ENCODE measurements around the gene ZNF200. TPM values are rescaled to one million over a fixed set of nuclear protein-coding genes. Genes with fewer than 3 reads are reported as not detected.

Gene ZNF200
- total and polyA plus RNA-seq, 4 donors = 1.8 to 5.3 (median 3.4) TPM

- H3K9ac ChIP-seq (ENCODE audit: low read depth in 1 of 2, low read length in 2 of 2) = no peak overlapping the region
- no peak overlapping the region for H3K4me3 ChIP-seq (ENCODE audit: low read depth in 1 of 3, low read length in 3 of 3)
- no peak for DNase-seq (ENCODE audit: low spot score)
- H3K36me3 ChIP-seq (ENCODE audit: control insufficient read depth in 4 of 4, insufficient read depth in 3 of 4, low read depth in 1 of 4, low read length in 3 of 4) = peaks cover 0 to 4% (median 0%) of the 10 kb centered on the region in 4 donors
- H3K9me3 ChIP-seq (ENCODE audit: control insufficient read depth in 4 of 4, low read length in 3 of 4) = peaks cover 0 to 2% (median 1%) of the 10 kb centered on the region in 4 donors
- no peaks in the 10 kb centered on the region for H3K27me3 ChIP-seq (ENCODE audit: control insufficient read depth in 4 of 4, insufficient read depth in 4 of 4, low read length in 3 of 4)
- TF ChIP-seq RAD21 (IDR thresholded peaks at IDR 0.05) (peak; percentile 52 to 67), EGR1 (IDR thresholded peaks at IDR 0.05; ENCODE audit: low read depth in 2 of 2) (no peak), CTCF (IDR thresholded peaks at IDR 0.05; ENCODE audit: low read depth, low read length, missing input control) (peak; percentile 40)
- no peak overlapping the region for H3K27ac ChIP-seq (ENCODE audit: low read depth in 1 of 2, low read length in 2 of 2)
- WGBS = 68% methylated on average over 5 of the region's 5 CpGs
- peaks cover 0 to 6% (median 4%) of the 10 kb centered on the region in 4 donors for H3K4me1 ChIP-seq (ENCODE audit: control insufficient read depth in 4 of 4, insufficient read depth in 4 of 4, low read length in 3 of 4)
These were observed 32.0 kb upstream of the ZNF200 start for GRCh38 chr16:3266873-3267537.

DNA sequence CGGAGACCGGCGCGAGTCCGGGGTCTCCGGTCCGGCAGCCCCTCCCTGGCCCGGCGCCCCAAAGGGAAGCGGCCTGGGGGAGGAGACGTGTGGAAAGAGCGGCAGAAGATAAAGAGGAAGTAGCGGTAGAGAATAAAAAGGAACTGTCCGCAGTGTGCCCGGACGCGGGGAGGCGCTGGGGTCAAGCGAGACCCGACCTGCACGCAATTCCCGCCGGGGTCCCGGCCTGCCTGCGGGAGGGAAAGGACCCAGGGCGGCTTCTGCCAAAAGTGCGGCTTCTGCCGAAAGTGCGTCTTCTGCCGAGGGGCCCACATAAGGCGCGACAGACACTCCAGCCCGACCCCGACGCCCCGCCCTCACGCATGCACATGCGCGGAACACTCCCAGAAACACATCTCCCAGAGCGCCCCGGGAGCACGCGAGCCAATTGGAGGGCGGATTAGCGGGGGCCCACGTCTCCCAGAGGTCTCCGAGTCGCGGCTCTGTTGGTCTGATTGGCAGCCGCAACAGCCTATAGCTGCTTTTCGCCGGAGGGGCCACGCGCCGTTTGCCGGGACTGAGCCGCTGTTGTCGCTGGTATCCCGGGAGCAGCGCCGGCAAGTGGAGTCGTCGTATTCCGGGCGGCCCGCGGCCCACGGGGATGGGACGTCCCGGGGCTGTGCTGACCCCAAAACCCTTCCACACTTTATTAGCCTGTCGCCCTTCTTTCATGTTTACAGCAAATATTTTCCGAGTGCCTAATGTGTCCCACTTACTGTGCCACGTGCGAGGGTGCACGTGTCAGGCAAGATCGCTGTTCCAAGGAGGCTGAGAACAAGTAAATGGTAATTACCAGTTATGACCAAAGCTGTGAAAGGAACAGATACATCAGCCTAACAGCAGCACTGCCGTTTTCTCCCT, 29.4 kb upstream of the ZNF200 start:
- Histone ChIP-seq H3K27me3 (ENCODE audit: control insufficient read depth in 4 of 4, insufficient read depth in 4 of 4, low read length in 3 of 4) (no peaks in the 10 kb centered on the region), H3K9me3 (ENCODE audit: control insufficient read depth in 4 of 4, low read length in 3 of 4) (peaks cover 0 to 2% (median 1%) of the 10 kb centered on the region in 4 donors), H3K4me1 (ENCODE audit: control insufficient read depth in 4 of 4, insufficient read depth in 4 of 4, low read length in 3 of 4) (peaks cover 0 to 6% (median 4%) of the 10 kb centered on the region in 4 donors), H3K4me3 (ENCODE audit: low read depth in 1 of 3, low read length in 3 of 3) (peak overlapping the region; percentile 74 to 86 (median 84)), H3K27ac (ENCODE audit: low read depth in 1 of 2, low read length in 2 of 2) (peak overlapping the region; percentile 92 to 97), H3K36me3 (ENCODE audit: control insufficient read depth in 4 of 4, insufficient read depth in 3 of 4, low read depth in 1 of 4, low read length in 3 of 4) (peaks cover 0 to 4% (median 0%) of the 10 kb centered on the region in 4 donors), H3K9ac (ENCODE audit: low read depth in 1 of 2, low read length in 2 of 2) (peak overlapping the region; percentile 32 to 85)
- 3% methylated on average over 77 of the region's 77 CpGs for WGBS
- DNase-seq (ENCODE audit: low spot score) = peak; percentile 97
- peak in 1 of 2 donors; percentile 15 for TF ChIP-seq RXRA (IDR thresholded peaks at IDR 0.05)
- TF ChIP-seq ZBTB33 (IDR thresholded peaks at IDR 0.05) = no peak
- TF ChIP-seq GABPA (IDR thresholded peaks at IDR 0.05 in 1 of 2, conservative IDR thresholded peaks at IDR 0.05 in 1 of 2) = peak in 1 of 2 donors; percentile 80
- peak; percentile 50 for TF ChIP-seq SP1 (IDR thresholded peaks at IDR 0.05)
- TF ChIP-seq, protein P1, sequence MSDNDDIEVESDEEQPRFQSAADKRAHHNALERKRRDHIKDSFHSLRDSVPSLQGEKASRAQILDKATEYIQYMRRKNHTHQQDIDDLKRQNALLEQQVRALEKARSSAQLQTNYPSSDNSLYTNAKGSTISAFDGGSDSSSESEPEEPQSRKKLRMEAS (IDR thresholded peaks at IDR 0.05) = peak; percentile 70
- peak in 1 of 2 donors; percentile 12 for TF ChIP-seq EGR1 (IDR thresholded peaks at IDR 0.05; ENCODE audit: low read depth in 2 of 2)
- no peak for TF ChIP-seq CTCF (IDR thresholded peaks at IDR 0.05; ENCODE audit: low read depth, low read length, missing input control)
- TF ChIP-seq NR2F2 (IDR thresholded peaks at IDR 0.05) = peak; percentile 27
- TF ChIP-seq HNF4A (conservative IDR thresholded peaks at IDR 0.05) = no peak
- TF ChIP-seq FOXA1 (IDR thresholded peaks at IDR 0.05) = no peak
- no peak for TF ChIP-seq REST (IDR thresholded peaks at IDR 0.05)
- TF ChIP-seq RAD21 (IDR thresholded peaks at IDR 0.05) = peak; percentile 6 to 8
